Lower leg skin (tissue), 3 donors: Measurements from ENCODE around the gene SZT2.

ENCODE experiments used
- CTCF ChIP-seq, 3 donors: fragments of 450-650 bp; IDR thresholded peaks; one replicate each; pipeline ENCODE4 v1.5.1; 2016; ENCODE audit warnings: antibody characterized with exemption in 3 of 3, mild to moderate bottlenecking in 3 of 3, moderate library complexity in 2 of 3
- POLR2A ChIP-seq, 2 donors: fragments of 450-650 bp; IDR thresholded peaks; one replicate each; pipeline ENCODE4 v1.6.1; 2016 to 2017; ENCODE audit warnings: antibody characterized with exemption in 2 of 2, mild to moderate bottlenecking in 1 of 2, moderate library complexity in 1 of 2

- TF ChIP-seq CTCF (IDR thresholded peaks at IDR 0.05) (no peak), POLR2A (IDR thresholded peaks at IDR 0.05) (no peak)
Measured at GRCh38 chr1:43437031-43437973, 47.6 kb downstream of the SZT2 start.
